Stimulated activated CD8-positive, alpha-beta memory T cell treated with anti-CD3 and anti-CD28 coated beads, Interleukin-7, amount 100 ng/mL, for 1 hour (primary cell): ENCODE measurements around the gene MEGF11.

Source experiments
- DNase-seq, 2 donors: peaks; one replicate each; pipeline ENCODE4 v3.0.0-alpha.2; 2020; ENCODE audit warnings: low read depth in 2 of 2

The MEGF11 gene

GRCh38 chr15:65918357-65918920 lies 335.1 kb downstream of the MEGF11 start:
- DNase-seq = no peak

DNA sequence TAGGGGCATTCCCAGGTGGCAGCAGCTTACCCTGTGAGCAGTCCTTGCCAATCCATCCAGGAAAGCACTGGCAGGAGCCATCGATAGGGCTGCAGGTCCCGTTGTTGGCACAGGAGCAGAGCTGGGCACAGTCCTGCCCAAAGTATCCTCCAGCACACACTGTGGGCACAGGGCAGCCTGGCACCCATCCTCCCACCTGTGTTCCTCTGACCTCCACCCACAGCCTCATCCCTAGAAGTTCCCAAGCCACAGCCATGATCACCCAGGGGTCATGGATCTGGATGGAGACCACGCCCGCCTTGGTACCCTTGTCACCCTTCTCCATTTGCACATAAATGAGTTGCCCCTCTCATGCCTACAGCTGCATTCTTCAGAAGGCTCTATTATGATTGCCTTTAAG lies 335.6 kb downstream of the MEGF11 start:
- no peak for DNase-seq

DNA sequence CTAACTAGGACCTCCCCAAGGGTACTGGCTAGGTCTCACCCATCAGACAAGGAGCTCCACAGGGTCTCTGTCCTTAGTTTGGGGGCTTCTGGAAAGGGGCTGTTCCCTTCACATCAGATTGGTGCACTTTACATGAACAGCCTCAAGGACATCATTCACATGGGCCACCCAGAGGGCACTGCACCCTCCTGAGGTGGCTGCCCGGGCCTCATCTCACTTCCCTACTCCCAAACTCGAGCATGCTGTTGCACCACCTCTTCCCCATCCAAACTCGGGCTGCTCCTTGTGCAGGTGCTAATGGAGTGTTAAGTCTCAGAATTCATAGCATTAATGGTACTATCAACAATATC lies 336.2 kb downstream of the MEGF11 start:
- DNase-seq = no peak

DNA sequence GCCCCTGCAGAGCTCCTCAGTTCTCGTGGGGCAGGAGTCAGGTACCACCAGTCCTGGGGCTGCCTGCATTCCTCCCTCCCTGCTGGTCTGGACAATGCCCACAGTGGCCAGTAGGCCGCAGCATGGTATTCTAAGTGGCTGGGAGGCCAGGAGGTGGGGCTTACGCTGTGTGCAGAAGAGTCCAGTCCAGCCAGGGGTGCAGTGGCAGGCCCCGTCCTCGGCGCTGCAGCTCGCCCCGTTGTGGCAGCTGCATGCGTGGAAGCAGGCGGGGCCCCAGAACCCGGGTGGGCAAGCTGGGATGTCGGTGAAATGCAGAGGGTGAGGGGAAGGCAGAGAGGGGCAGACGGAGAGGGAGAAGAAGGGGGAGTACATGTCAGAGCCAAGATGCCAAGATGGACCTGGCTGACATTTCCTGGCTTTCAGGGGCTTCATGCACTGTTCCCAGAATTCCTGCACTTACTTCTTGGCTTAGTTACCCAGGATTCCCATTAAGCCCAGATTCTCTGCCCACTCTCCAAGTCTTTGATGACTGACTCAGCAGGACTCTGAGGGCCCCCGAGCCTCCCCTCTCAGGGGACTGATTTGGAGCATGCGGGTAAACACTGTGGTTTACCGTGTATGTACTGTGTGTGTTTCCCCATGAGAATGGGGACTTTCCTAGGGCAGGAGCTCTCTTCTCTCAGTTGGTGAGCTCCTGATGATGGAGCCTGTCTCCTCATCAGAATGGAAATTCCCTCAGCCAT lies 336.7 kb downstream of the MEGF11 start:
- no peak for DNase-seq

DNA sequence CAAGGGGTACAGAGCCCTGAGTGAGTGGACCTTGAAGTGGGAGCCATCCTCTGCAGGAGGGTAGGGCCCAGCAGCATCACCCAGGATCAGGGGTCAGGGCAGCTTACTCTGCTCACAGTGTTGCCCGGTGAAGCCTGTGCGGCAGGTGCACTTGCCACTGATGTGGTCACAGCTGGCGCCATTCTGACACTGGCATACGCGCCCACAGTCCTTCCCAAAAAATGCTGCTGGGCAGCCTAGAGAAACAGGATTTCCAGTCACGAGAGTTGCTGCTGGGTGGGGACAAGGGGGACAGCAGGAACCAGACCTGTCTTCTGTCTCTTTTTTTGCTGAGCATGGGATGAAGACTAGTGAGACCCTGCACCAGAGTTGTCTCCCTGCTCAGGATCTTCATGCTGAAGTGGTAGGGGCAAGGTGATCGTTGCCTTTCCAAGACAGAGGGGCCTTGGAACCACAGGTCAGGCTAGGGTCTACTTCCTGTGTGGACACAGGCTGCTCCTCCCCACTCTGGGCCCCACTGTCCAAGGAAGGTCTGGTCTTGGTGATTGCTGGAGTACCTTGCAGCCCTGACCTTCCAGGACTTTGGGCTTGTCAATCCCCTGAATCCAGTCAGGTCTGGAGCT lies 337.4 kb downstream of the MEGF11 start:
- DNase-seq = no peak

DNA sequence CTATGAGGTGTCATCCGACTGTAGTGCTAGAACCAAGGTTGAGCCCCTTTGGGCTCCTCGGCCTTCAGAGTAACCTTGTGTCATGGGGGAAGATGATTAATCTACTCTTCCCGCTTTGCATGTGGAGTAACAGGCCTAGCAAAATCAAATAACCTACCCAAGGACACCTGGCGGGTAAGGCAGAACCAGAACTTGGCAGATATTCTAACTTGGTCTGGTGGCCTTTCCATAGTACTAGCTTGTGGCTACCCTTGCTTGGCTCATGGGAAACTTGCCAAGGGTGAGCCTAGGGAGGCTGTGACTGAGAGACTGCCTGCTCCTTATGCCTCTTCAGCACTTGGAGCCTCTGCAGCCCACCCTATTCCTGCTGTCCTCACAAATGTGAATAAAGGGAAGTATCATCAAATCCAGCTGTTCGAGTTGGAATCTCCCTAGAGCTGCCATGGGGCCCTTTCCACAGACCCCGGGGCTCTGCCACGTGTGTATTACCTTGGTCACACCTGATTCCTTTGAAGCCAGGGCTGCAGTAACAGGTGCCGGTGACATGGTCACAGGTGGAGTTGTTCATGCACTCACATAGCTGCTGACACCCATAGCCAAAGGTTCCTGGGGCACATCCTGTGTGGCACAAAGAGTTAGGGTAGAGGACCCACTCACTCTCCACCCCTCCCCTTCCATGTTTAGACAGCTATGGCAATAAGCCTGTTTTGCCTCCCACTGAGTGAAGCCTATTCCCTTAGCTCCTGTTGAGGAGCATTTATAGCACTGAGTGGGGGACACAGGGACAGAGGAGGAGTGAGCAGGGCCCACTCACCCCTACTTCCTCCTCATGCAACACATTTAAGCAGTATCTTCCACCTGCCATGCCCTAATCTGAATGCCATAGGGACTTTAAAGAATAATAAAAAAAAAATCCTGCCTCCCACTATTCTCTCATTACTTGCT lies 338.3 kb downstream of the MEGF11 start:
- no peak for DNase-seq

DNA sequence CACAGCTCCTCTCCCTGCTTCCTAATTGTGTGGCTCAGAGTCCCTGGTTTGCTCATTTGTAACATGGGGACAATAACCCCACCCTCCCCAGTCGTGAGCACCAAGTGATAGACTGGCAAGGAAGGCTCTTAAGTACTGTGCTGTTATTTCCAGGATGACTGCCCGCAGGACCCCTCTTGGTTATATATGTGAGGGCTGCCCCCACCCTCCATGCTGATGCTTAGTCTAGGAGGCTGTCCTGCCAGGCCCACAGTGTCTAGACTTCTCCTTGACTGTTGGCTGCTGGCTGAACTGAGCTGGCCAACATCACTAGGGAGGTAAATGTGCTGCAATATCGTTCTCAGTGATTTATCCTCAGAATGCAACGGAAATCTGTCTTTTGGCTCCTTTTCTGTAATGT lies 339.2 kb downstream of the MEGF11 start:
- no peak for DNase-seq

DNA sequence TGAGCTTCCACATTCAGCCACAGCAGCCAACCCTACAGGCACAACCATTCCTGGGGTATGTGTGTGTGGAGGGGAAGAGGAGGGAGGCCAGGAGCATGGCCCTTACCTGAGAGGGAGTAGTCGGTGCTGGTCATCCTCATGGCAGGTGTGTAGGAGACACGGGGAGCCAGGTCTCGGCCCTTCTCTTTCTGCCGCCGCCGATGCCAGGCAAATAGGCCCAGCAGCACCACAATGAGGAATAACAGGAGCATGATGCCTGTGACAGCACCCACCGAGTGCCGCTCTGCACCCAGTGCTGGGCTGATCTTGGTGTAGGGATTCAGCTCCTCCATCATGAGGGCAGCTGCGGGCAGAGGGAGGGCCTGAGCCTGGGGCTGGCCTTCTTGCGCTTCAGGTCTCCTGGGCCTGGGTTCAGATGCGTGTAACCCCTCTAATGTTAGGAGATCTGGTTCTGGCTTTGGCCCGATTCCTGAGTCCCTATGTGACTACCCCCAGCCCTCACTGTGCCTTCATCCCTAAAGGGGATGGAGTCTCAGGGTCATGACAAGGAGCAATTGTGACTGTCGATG lies 339.8 kb downstream of the MEGF11 start:
- DNase-seq = no peak

DNA sequence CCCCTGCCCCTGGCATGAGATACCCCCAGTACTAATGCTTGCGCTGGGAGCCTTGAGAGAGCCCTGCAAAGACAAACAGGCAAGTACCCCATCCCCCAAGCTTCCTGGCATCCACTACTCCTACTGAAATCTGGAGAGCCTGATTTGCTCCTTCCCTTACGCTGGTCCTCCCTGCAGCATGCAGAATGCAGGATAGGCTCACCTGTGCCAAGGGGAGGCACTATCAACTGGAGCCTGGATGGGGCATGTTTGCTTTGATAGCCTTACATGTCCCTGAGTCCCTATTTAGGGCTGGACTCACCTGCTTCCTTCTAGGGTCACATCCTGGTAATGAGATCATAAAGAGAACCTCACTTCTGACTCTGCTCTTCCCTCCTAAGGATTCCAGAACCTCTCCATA lies 341.3 kb downstream of the MEGF11 start:
- no peak for DNase-seq

- DNase-seq = no peak
Measured at GRCh38 chr15:65910341-65910740, 343.2 kb downstream of the MEGF11 start.

DNA sequence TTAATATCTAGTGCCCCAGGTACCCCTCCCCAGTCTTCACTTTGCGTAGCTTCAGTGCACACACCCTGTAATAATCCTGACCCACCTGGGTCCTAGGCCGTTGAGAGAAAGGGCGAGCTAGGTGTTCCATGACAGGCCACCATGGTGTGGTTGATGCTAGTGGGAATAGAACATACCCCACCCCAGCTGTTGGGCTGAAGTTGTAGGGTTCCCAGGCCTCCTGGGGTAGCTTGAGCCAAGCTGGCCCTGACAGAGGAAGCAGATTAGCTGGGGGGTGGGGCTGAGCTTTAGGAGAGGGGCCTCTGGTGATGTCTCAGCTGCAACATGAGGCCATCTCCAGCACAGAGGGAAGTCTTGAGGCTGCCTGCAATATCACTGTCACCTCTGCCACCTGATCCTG lies 343.7 kb downstream of the MEGF11 start:
- no peak for DNase-seq

DNA sequence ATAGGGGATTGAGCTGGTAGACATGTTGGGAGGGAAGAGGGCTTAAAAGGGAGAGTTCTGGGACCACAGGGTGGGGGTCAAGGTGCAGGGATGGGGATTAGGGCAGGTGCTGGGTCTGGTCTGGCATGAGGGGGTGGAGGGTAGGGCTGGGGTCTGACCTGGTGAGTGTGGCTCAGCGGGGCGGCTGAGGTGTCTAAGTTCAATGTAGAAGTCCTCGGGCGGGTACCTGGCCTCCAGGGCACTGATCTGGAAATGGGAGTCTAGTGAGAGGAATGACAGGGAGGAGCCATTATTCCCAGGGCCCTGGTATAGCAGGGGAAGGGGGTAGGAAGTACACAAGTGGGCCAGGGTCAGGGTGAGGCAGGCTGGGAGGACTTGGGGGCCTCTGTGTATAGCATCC lies 344.7 kb downstream of the MEGF11 start:
- no peak for DNase-seq

DNA sequence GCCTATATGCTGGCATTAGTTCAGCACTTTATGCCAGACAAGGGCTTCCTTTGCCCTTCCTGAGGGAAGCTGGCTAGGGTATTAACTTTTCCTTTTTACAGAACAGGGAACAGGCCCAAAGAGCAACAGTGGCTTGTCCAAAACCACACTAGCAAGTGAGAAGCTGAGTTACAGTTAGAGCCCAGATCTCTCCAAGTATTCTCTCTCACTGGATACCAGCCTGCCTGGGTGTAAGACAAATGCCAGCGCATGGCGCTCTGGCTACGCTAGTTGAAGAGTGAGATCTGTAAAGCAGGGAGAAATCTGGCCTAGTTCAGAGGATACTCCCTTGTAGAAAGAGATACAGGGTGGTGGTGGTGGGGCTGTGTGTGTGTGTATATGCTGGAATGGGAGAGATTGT lies 345.9 kb downstream of the MEGF11 start:
- no peak for DNase-seq

DNA sequence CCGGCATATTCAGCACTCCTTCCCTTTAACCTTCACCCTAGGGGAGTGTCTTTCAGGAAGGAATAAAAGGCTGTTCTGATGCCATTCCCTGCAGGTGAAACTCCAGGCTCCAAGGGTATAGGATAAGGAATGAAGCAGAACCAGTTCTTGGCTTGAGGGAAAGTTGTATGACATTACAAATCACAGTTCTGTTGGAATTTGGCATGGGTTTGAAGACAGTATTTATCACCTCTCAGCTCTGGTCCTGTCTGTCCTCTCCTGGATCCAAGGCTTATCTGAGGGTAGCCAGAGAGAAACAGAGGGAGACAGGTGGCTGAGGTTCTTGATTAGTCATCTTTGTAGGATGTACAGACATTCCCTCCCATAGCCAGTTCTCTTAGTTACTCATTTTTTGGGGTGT lies 347.2 kb downstream of the MEGF11 start:
- no peak for DNase-seq

- no peak for DNase-seq
Measured at GRCh38 chr15:65904301-65904700, 349.2 kb downstream of the MEGF11 start.

DNA sequence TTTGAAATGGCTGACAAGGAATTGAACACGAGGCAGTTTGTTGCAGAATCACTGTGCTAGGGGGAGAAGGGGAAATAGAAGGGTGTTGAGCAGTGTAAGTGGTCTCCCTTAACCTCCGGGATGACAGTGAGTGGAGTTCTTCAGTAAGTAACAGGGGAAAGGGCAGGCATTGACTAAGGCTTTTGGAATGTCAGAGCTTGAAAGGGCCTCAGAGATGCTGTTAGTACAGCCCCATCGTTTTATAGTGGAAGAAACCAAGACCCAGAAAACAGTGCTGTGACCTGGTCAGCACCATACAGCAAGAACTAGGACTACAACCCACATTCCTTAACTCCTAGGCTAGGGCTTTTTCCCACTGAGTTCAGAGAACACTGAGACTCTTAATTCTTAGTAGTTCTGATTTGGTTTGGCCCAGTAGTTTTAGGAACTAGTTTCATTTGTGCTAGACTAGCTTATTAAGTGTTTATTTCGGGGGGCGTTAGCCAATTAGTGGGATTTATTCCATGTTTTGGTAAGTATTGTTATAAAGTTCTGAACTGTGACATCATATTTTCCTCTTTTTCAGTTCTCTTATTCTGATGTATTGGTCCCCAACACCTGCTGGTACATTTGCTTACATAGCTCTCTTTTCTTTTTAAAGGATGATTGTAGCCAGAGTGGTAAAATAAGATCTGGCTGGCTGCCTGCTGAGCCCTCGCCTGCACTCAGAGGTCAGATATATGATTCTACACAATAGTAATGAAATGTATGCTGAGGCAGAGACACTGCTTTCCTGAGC lies 350.1 kb downstream of the MEGF11 start:
- DNase-seq = no peak

DNA sequence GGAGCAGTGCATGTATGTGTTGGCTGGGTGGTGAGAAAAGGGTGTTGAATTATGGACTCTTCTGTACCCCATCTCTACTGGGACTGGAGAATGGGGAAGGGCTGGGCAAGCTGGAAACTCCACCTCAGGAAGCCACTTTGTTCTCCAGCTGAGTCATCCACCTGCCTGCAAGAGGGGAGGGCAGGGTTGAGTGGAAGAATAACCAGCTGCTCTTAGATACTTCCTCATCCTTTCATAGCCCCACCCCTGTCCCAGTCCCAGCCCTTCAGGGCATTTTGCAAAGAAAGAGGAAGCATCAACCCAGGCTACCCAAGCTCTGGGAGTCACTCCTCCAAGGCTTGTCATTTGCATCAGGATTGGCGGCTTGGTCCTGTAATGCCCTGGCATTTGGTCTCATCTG lies 351.2 kb downstream of the MEGF11 start:
- no peak for DNase-seq

DNA sequence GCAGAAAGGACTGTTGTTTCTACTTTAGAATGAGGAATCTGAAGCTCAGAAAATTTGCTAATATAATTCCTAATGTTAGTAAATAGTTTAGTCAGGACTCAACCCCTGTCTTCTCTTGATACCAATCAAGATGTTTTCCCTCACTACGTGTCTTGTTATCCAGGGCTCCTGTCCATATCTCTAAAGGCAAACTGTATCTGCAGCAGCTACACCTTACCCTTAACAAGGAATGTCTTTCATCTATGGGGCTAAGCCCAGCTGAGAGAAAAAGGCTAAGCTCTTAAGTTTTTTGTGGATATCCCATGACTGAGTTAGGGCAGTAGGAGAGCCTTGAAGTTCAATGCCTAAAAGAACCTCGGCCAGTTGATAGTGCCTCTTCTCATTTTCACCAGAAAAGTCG lies 351.7 kb downstream of the MEGF11 start:
- DNase-seq = no peak

DNA sequence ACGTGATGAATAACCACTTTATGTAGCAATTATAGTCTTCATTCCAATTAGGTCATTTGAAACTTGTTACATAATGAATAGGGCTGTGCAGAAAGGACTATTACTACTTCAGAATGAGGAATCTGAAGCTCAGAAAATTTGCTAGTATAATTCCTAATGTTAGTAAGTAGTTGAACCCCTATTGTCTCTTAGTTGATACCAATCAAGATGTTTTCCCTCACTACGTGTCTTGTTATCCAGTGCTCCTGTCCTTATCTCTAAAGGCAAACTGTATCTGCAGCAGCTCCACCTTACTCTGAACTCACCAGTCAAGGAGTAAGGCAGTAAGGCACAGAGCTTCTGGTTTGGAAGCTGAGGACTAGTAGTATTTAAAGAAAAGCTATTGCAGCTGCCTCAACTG lies 352.2 kb downstream of the MEGF11 start:
- no peak for DNase-seq

DNA sequence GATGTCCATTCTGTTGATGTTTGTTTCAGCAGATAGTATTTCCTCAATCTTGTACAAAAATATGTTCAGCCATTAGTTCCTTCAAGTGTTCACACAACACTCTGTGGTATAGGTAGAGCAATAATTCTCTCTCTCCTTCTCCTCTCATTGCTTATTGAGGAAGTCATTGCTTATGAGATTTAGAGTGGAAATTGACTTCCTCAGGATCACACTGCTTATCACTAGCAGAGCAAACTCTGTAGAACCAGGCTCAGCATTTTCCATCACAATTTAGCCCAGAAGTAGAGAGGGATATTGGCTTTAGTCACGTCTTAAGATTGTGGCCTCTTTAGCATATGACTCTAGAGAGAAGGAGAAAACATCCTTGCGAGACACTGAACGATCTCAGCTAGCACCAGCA lies 353.1 kb downstream of the MEGF11 start:
- no peak for DNase-seq

DNA sequence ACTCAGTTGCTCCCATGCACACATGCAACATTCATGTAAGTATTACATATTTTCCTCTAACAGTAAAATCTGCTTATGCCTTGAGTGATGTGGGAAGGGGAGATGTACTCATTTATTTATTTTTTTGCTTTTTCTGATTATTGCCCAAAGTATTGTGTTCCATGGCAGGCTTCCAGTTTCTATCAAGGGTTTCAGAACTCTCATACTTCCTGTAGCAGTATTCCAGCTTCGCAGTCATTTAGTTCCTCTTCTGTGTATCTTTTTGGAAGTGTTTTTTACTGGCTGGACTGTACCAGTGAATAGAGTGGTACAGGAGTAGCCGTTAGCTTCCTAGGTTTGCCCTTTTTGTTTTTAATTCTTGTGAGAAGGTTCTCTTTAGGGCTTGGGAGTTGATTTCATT lies 357.3 kb downstream of the MEGF11 start:
- no peak for DNase-seq
